ENCODE measurements around the gene BMPR2. TPM values are rescaled to one million over a fixed set of nuclear protein-coding genes. Genes with fewer than 3 reads are reported as not detected.

Gene BMPR2
- total and polyA plus RNA-seq, 2 of the 8 experiments (the other 6 are each of a cell fraction or from before 2014, with no cell fraction given) = 5.5 to 19.8 TPM

DNA sequence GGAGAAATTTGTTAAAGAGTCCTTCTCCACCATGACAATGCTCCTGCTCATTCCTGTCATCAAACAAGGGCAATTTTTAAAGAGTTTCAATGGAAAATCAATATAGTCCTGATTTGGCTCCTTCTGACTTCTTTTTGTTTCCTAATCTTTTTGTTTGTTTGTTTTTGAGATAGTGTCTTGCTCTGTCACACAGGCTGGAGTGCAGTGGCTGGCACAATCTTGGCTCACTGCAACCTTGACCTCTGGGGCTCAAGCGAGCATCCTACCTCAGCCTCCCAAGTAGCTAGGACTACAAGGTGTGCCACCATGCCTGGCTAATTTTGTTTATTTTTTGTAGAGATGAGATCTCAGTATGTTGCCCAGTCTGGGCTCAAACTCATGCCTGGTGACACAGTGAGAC lies 58.3 kb downstream of the BMPR2 start (continued):
- TF ChIP-seq NRF1 (IDR thresholded peaks at IDR 0.05; ENCODE audit: low read depth, low read length) (no peak), MAFK (IDR thresholded peaks at IDR 0.05; ENCODE audit: low read depth, low read length) (no peak)
